IMR-90 (cell line): ENCODE measurements around the gene APP. TPM values are rescaled to one million over a fixed set of nuclear protein-coding genes. Genes with fewer than 3 reads are reported as not detected.

Source experiments
- ATAC-seq: fragments of 200-7000 bp; cut with Tn5 transposase; 2 replicates; pipeline ENCODE4 v1.9.1; 2020; ENCODE audit warnings: low read depth, mild to moderate bottlenecking, moderate library complexity
- BruUV-seq: library from RNA; stranded (reverse); fragments of 400-500 nt; replicated peaks from 2 replicates; lab custom pipeline; 2021; lab: Mats Ljungman, UMichigan
- CTCF ChIA-PET: fragments of 300-600 bp; formaldehyde crosslinking; extraction: SDS; loops from one replicate; lab custom pipeline; 2021; ENCODE audit warnings: antibody characterized with exemption; lab: Yijun Ruan, JAX
- POLR2A ChIA-PET: fragments of 300-600 bp; sonication (Branson Sonifier 250); formaldehyde crosslinking; loops from one replicate; lab custom pipeline; 2022; ENCODE audit warnings: antibody characterized with exemption; ENCODE audit not compliant: unreplicated experiment; lab: Charles Lee
- DNase-seq: peaks from one replicate; pipeline ENCODE4 v3.0.0; 2013
- H2AFZ ChIP-seq: replicated peaks from 2 replicates; pipeline ENCODE3; 2013; ENCODE audit warnings: low read length, mild to moderate bottlenecking; ENCODE audit not compliant: poor library complexity
- H2AK5ac ChIP-seq: 2 replicates; pipeline ENCODE4 v1.6.1; 2013; ENCODE audit warnings: low read depth, low read length, inconsistent platforms
- H2AK9ac ChIP-seq: replicated peaks from 2 replicates; pipeline ENCODE3; 2013; ENCODE audit warnings: mild to moderate bottlenecking, low read depth, low read length, moderate library complexity; ENCODE audit not compliant: poor library complexity
- H2BK120ac ChIP-seq: 2 replicates; pipeline ENCODE4 v1.6.1; 2013; ENCODE audit warnings: low read depth, low read length, inconsistent platforms
- H2BK15ac ChIP-seq: 3 replicates; pipeline ENCODE4 v1.6.1; 2013; ENCODE audit warnings: low read depth, low read length, inconsistent platforms
- H2BK20ac ChIP-seq: 2 replicates; pipeline ENCODE4 v1.6.1; 2013; ENCODE audit warnings: low read depth, mild to moderate bottlenecking, inconsistent platforms, low read length, moderate library complexity
- H2BK5ac ChIP-seq: 2 replicates; pipeline ENCODE4 v1.6.1; 2013; ENCODE audit warnings: mild to moderate bottlenecking, low read depth, low read length, inconsistent platforms; ENCODE audit not compliant: poor library complexity, severe bottlenecking
- H3K14ac ChIP-seq: replicated peaks from 2 replicates; pipeline ENCODE4 v1.6.1; 2013; ENCODE audit warnings: low read depth, low read length, inconsistent platforms
- H3K18ac ChIP-seq: 2 replicates; pipeline ENCODE4 v1.6.1; 2013; ENCODE audit warnings: low read depth, low read length, control low read depth
- H3K23ac ChIP-seq: 2 replicates; pipeline ENCODE4 v1.6.1; 2013; ENCODE audit warnings: low read depth, low read length, inconsistent platforms
- H3K27ac ChIP-seq: 2 replicates; pipeline ENCODE4 v1.5.1; 2013; ENCODE audit warnings: mild to moderate bottlenecking, control low read depth, low read length; ENCODE audit not compliant: insufficient read depth
- H3K27me3 ChIP-seq: 2 replicates; pipeline ENCODE4 v1.6.1; 2013; ENCODE audit warnings: low read length; ENCODE audit not compliant: control insufficient read depth, insufficient read depth
- H3K36me3 ChIP-seq: 2 replicates; pipeline ENCODE4 v1.6.1; 2013; ENCODE audit warnings: low read length, mixed read lengths; ENCODE audit not compliant: control insufficient read depth, insufficient read depth
- H3K4ac ChIP-seq: 2 replicates; pipeline ENCODE4 v1.6.1; 2013; ENCODE audit warnings: low read depth, low read length, inconsistent platforms
- H3K4me1 ChIP-seq: 2 replicates; pipeline ENCODE4 v1.6.1; 2013; ENCODE audit warnings: low read length, mixed read lengths; ENCODE audit not compliant: control insufficient read depth, insufficient read depth
- H3K4me2 ChIP-seq: 2 replicates; pipeline ENCODE4 v1.6.1; 2013; ENCODE audit warnings: low read depth, mild to moderate bottlenecking, control low read depth, low read length, moderate library complexity
- H3K4me3 ChIP-seq: 2 replicates; pipeline ENCODE4 v1.5.1; 2013; ENCODE audit warnings: low read depth, mild to moderate bottlenecking, control low read depth, low read length, moderate library complexity; ENCODE audit not compliant: insufficient read depth
- H3K56ac ChIP-seq: 2 replicates; pipeline ENCODE4 v1.6.1; 2013; ENCODE audit warnings: low read length, inconsistent platforms; ENCODE audit not compliant: insufficient read depth; ENCODE audit errors: extremely low read depth
- H3K79me1 ChIP-seq, 2 experiments: 2 replicates each; pipeline ENCODE4 v1.6.1; 2013; ENCODE audit warnings: low read length in 2 of 2, inconsistent platforms in 1 of 2, low read depth in 1 of 2
- H3K9ac ChIP-seq: 2 replicates; pipeline ENCODE4 v1.6.1; 2013; ENCODE audit warnings: low read depth, low read length, control low read depth
- H3K9me1 ChIP-seq: 2 replicates; pipeline ENCODE4 v1.6.1; 2013; ENCODE audit warnings: low read length, inconsistent platforms; ENCODE audit not compliant: insufficient read depth
- H3K9me3 ChIP-seq: 2 replicates; pipeline ENCODE4 v1.6.1; 2013; ENCODE audit warnings: low read length; ENCODE audit not compliant: control insufficient read depth, insufficient read depth
- H4K20me1 ChIP-seq: 2 replicates; pipeline ENCODE4 v1.6.1; 2013; ENCODE audit warnings: low read length, inconsistent platforms; ENCODE audit not compliant: insufficient read depth
- H4K5ac ChIP-seq: 2 replicates; pipeline ENCODE4 v1.6.1; 2013; ENCODE audit warnings: mild to moderate bottlenecking, low read depth, low read length, control low read depth
- H4K8ac ChIP-seq, 2 experiments: 2 replicates each; pipeline ENCODE4 v1.6.1; 2013; ENCODE audit warnings: low read depth in 2 of 2, low read length in 2 of 2, control low read depth in 1 of 2, inconsistent platforms in 1 of 2
- H4K91ac ChIP-seq: 2 replicates; pipeline ENCODE4 v1.6.1; 2013; ENCODE audit warnings: low read depth, low read length, inconsistent platforms; ENCODE audit not compliant: insufficient read depth
- BHLHE40 ChIP-seq: fragments of 150-350 bp; IDR thresholded peaks from 2 replicates; pipeline ENCODE4 v1.6.1; 2016; ENCODE audit warnings: mild to moderate bottlenecking, low read depth, low read length
- CTCF ChIP-seq: conservative IDR thresholded peaks from 2 replicates; pipeline ENCODE4 v1.5.1; 2012; ENCODE audit warnings: mild to moderate bottlenecking, low read depth, low read length, improper control_type of control experiment
- RAD21 ChIP-seq: IDR thresholded peaks from 2 replicates; pipeline ENCODE4 v1.6.1; 2012; ENCODE audit warnings: low read length, improper control_type of control experiment
- SMC3 ChIP-seq: fragments of 150-350 bp; IDR thresholded peaks from 2 replicates; pipeline ENCODE4 v1.6.1; 2016; ENCODE audit warnings: low read depth, mild to moderate bottlenecking, antibody characterized with exemption, low read length, moderate library complexity
- whole genome bisulfite sequencing, 2 experiments: methylation state at CpG; one replicate each; pipeline versions ENCODE4 v1.1.5 to v1.1.7; 2013; ENCODE audit warnings: missing lambda C conversion rate in 2 of 2; ENCODE audit not compliant: insufficient read length in 1 of 2; ENCODE audit errors: extremely low coverage in 2 of 2; 5-methylcytosine and 5-hydroxymethylcytosine counted together
- dilution Hi-C: fragments of 300-500 bp; cut with HindIII; formaldehyde crosslinking; loops from one replicate; pipeline ENCODE4 v1.14.3; 2018; ENCODE audit warnings: low sequenced_read_pairs; ENCODE audit not compliant: unreplicated experiment
- in situ Hi-C: fragments of 300-500 bp; cut with MboI; formaldehyde crosslinking; loops from 3 replicates; pipeline ENCODE4 v1.14.3; 2019; ENCODE audit warnings: low sequenced_read_pairs, inconsistent platforms, mixed read lengths
- intact Hi-C: fragments of 100-400 bp; cut with micrococcal nuclease; formaldehyde crosslinking; loops from 2 replicates; pipeline ENCODE4 v1.10.0; 2022
- polyA plus RNA-seq, 3 experiments: library from polyadenylated mRNA; depleted of rRNA; stranded (reverse); fragments of >200 nt; gene quantifications; 2 replicates each; pipeline ENCODE4 v1.2.3, GENCODE V29; 2012; ENCODE audit warnings: low replicate concordance in 1 of 3
- total RNA-seq: library from RNA; depleted of rRNA; stranded (reverse); fragments of >200 nt; gene quantifications from 2 replicates; pipeline ENCODE4 v1.2.3, GENCODE V29; 2012
- TF ChIP-seq, protein P1 (sequence below): fragments of 150-350 bp; IDR thresholded peaks from 2 replicates; pipeline ENCODE4 v1.6.1; 2016; ENCODE audit warnings: low read depth, mild to moderate bottlenecking, low read length, moderate library complexity, borderline replicate concordance

APP gene
- total and polyA plus RNA-seq, 2 of the 4 experiments (the other 2 are of a cell fraction) = 191 to 530 TPM

- no peak for TF ChIP-seq RAD21
- no peak for TF ChIP-seq BHLHE40
These were observed 73.1 kb downstream of the APP start (continued) for GRCh38 chr21:26097475-26097874.

- Histone ChIP-seq H2BK20ac (no peak overlapping the region), H4K5ac (no peak overlapping the region), H3K4me1 (peaks cover 1% of the 10 kb centered on the region; the same call in 1 of the 2 replicates), H2AK9ac (no peak overlapping the region), H3K14ac (no peak overlapping the region), H2AK5ac (no peak overlapping the region), H4K91ac (no peak overlapping the region), H3K79me1 (peaks cover 18 to 65% of the 10 kb centered on the region in 2 experiments), H4K20me1 (peaks cover 19% of the 10 kb centered on the region; the same call in 1 of the 2 replicates), H3K27me3 (no peaks in the 10 kb centered on the region), H4K8ac (no peak overlapping the region), H2BK15ac (no peak overlapping the region), H3K4me3 (no peak overlapping the region), H3K23ac (no peak overlapping the region), H3K4ac (no peak overlapping the region), H3K36me3 (peaks cover 2% of the 10 kb centered on the region; the same call in 1 of the 2 replicates), H3K4me2 (no peak overlapping the region), H3K27ac (no peak overlapping the region), H3K56ac (no peak overlapping the region), H3K9me3 (no peaks in the 10 kb centered on the region), H2BK5ac (no peak overlapping the region), H3K9ac (no peak overlapping the region), H2BK120ac (no peak overlapping the region), H2AFZ (no peak overlapping the region), H3K18ac (no peak overlapping the region), H3K9me1 (0 out of 2 replicates have a peak, but pooled peaks cover 4% of the 10 kb centered on the region)
- CTCF ChIA-PET = no interaction called here
- TF ChIP-seq, protein P1, sequence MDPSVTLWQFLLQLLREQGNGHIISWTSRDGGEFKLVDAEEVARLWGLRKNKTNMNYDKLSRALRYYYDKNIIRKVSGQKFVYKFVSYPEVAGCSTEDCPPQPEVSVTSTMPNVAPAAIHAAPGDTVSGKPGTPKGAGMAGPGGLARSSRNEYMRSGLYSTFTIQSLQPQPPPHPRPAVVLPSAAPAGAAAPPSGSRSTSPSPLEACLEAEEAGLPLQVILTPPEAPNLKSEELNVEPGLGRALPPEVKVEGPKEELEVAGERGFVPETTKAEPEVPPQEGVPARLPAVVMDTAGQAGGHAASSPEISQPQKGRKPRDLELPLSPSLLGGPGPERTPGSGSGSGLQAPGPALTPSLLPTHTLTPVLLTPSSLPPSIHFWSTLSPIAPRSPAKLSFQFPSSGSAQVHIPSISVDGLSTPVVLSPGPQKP = no peak
- TF ChIP-seq CTCF (no peak), SMC3 (no peak)
- POLR2A ChIA-PET = no interaction called here
- intact Hi-C loops = no loop called here
- dilution Hi-C loops = no loop called here
- DNase-seq (no peak), ATAC-seq (no peak)
- BruUV-seq = no TSS peak
- in situ Hi-C loops = no loop called here
- WGBS, 2 experiments = 100% methylated on average over 4 of the region's 13 CpGs; no CpG with 5 or more reads in 1 of the 2 experiments
These were observed 73.8 kb downstream of the APP start for GRCh38 chr21:26096494-26097371.
